ENCODE data around the gene SLC15A5. TPM values are rescaled to one million over a fixed set of nuclear protein-coding genes. Genes with fewer than 3 reads are reported as not detected.

Gene SLC15A5
- total and polyA plus RNA-seq, 8 donors = not detected

GRCh38 chr12:16168078-16168477 lies 109.4 kb downstream of the SLC15A5 start:
- no peak for TF ChIP-seq CTCF (IDR thresholded peaks at IDR 0.05)
- Histone ChIP-seq H3K9me3 (no peaks in the 10 kb centered on the region), H3K27me3 (no peaks in the 10 kb centered on the region), H3K4me1 (no peaks in the 10 kb centered on the region), H3K27ac (no peak overlapping the region), H3K4me3 (no peak overlapping the region), H3K36me3 (no peaks in the 10 kb centered on the region)
- 89 to 96% methylated on average over 3 of the region's 3 CpGs for WGBS, 2 donors
- ATAC-seq (no peak), FAIRE-seq (no peak), DNase-seq (no peak)
- intact Hi-C loops (cut with DNase I) = no loop called here

- no peaks in the 10 kb centered on the region for H3K27me3 ChIP-seq
- H3K4me1 ChIP-seq = no peaks in the 10 kb centered on the region
- no peak overlapping the region for H3K27ac ChIP-seq
- H3K36me3 ChIP-seq = no peaks in the 10 kb centered on the region
- intact Hi-C loops (cut with DNase I) = no loop called here
- H3K9me3 ChIP-seq = no peaks in the 10 kb centered on the region
- TF ChIP-seq CTCF (IDR thresholded peaks at IDR 0.05) = no peak
- FAIRE-seq = no peak
- 39 to 46% methylated on average over 5 of the region's 5 CpGs for WGBS, 2 donors
- peak in 1 of 4 donors; percentile 46 for ATAC-seq
- DNase-seq = no peak
- no peak overlapping the region for H3K4me3 ChIP-seq
These were observed 110.7 kb downstream of the SLC15A5 start for GRCh38 chr12:16166563-16167470.

GRCh38 chr12:16165506-16165905 lies 112.0 kb downstream of the SLC15A5 start:
- intact Hi-C loops (cut with DNase I) = no loop called here
- peak; percentile 66 to 85 (median 81) for ATAC-seq
- Histone ChIP-seq H3K36me3 (no peaks in the 10 kb centered on the region), H3K27ac (no peak overlapping the region), H3K4me3 (no peak overlapping the region), H3K27me3 (no peaks in the 10 kb centered on the region), H3K4me1 (no peaks in the 10 kb centered on the region), H3K9me3 (no peaks in the 10 kb centered on the region)
- 1 to 2% methylated on average over 2 of the region's 2 CpGs for WGBS, 2 donors
- peak in 2 of 4 donors; percentile 25 to 30 for TF ChIP-seq CTCF (IDR thresholded peaks at IDR 0.05)
- FAIRE-seq = no peak
- DNase-seq = peak in 3 of 6 donors; percentile 11 to 22 (median 21)

- TF ChIP-seq CTCF (IDR thresholded peaks at IDR 0.05) = no peak
- Histone ChIP-seq H3K4me1 (no peaks in the 10 kb centered on the region), H3K27ac (no peak overlapping the region), H3K27me3 (no peaks in the 10 kb centered on the region), H3K9me3 (no peaks in the 10 kb centered on the region), H3K4me3 (no peak overlapping the region), H3K36me3 (no peaks in the 10 kb centered on the region)
- FAIRE-seq (no peak), ATAC-seq (no peak), DNase-seq (no peak)
- intact Hi-C loops (cut with DNase I) = no loop called here
These were observed 113.6 kb downstream of the SLC15A5 start for GRCh38 chr12:16163901-16164300.

GRCh38 chr12:16163146-16163545 lies 114.3 kb downstream of the SLC15A5 start:
- 58 to 73% methylated on average over 4 of the region's 4 CpGs for WGBS, 2 donors
- no peak overlapping the region for H3K4me3 ChIP-seq
- TF ChIP-seq CTCF (IDR thresholded peaks at IDR 0.05) = no peak
- no peak for DNase-seq
- H3K27ac ChIP-seq = no peak overlapping the region
- H3K27me3 ChIP-seq = no peaks in the 10 kb centered on the region
- intact Hi-C loops (cut with DNase I) = no loop called here
- peaks cover 0 to 6% (median 4%) of the 10 kb centered on the region in 3 donors for H3K4me1 ChIP-seq
- no peaks in the 10 kb centered on the region for H3K9me3 ChIP-seq
- no peaks in the 10 kb centered on the region for H3K36me3 ChIP-seq
- ATAC-seq = no peak
- FAIRE-seq = no peak
